NCI-H128 (cell line): ENCODE data around the gene HHIPL1.
A peak's percentile ranks its signal among the peaks of the same experiment; 100 is the strongest.

Experiments
- DNase-seq: peaks from one replicate; lab custom pipeline; 2025; ENCODE audit not compliant: unreplicated experiment; lab: John Stamatoyannopoulos, UW

Gene HHIPL1

DNA sequence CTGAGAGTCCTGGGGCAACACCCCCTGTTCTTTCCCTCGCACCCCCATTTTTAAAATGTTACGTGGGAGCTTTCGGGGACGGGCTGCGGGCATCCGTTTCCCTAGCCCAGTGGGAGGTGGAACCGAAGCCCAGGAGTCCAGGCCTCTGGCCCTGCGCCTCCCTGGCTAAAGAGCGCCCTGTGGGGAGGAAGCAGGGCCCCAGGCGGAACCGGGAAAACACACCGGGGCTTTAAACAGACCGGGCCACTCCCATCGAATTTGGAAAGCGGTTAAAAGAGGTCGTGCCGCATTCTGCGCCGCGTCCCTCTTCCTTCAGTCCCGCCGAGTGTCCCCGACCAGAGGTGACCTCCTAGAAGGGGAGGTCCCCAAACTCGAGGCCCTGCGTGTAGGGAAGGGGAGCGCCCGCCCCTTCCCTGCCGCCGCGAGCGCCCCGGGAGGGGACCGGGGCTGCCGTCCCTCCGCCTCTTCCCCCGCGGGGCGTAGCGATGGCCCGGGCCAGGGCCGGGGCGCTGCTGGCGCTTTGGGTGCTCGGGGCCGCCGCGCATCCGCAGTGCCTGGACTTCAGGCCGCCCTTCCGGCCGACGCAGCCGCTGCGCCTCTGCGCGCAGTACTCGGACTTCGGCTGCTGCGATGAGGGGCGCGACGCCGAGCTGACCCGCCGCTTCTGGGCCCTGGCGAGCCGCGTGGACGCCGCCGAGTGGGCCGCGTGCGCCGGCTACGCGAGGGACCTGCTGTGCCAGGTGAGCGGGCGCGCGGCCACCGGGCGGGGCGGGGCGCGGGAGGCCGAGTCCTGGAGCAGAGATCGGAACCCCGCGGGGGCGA, at the start of gene HHIPL1:
TSS of gene HHIPL1 (plus strand) at position 407 of the 822 bp plus-strand sequence. CDS start at position 486, 79 bp downstream.
- DNase-seq = no peak

DNA sequence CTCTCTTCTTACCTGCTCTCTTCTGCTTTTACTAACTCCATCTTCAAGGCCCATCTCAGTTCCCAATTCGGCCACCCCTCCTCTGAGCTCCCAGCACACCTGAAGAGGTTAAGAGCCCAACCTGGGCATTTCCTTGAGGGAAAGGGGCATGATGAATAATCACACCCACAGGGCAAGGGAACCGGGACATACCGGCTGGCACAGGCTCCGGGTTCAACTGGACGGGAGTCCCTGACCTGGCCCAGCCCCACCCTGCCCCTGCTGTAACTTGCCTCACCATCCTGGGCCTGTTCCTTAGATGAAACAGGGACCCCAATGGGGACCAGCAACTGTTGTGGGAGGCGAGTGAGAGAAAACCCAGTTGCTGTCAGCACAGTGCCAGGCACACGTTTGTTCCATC, 49.4 kb upstream of the HHIPL1 start:
- no peak for DNase-seq

DNA sequence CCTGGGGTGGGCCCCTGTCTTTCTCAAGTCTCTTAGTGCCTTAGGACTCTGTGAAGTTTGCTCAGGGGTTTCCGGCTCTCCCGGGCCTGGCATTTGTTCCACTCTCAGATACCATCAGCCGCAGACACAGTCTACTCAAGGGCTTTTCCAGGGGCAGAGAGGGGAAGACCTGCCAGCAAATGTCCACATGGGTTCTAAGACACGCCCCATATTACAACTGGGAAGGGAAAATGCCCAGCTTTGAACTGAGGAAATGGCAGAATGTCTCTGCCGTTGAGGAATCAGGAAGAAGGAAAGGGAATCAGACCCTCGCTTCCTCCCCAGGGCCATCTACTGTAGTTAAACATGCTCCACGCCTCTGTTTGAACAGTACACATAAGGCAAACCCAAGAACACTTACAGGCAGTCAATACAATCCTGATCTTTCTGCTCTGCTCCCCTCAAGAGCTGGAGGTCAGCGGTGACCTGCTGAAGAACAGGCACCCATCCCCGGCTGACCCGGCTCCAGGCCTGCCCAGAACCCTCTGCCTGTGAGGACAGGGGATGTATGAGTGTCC, 48.8 kb upstream of the HHIPL1 start:
- no peak for DNase-seq

DNA sequence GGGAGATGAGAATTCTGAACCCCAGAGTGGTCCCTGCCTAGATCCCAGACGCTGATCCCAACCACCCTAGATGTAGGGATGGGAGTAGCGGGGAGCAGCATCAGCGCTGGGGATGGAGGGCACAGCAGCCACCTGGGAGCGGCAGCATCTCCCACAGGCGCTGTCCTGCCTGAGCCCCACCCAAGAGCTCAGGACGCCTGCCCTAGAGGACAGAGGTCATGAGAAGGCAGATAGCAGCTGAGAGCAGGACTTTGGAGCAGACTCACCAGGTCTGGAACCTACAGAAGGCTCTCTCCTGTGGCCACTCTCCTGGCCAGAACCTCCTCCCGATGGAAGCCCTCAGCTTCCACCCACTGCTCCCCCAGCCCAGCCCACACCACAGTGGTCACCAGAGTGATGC, 48.2 kb upstream of the HHIPL1 start:
- DNase-seq = no peak

DNA sequence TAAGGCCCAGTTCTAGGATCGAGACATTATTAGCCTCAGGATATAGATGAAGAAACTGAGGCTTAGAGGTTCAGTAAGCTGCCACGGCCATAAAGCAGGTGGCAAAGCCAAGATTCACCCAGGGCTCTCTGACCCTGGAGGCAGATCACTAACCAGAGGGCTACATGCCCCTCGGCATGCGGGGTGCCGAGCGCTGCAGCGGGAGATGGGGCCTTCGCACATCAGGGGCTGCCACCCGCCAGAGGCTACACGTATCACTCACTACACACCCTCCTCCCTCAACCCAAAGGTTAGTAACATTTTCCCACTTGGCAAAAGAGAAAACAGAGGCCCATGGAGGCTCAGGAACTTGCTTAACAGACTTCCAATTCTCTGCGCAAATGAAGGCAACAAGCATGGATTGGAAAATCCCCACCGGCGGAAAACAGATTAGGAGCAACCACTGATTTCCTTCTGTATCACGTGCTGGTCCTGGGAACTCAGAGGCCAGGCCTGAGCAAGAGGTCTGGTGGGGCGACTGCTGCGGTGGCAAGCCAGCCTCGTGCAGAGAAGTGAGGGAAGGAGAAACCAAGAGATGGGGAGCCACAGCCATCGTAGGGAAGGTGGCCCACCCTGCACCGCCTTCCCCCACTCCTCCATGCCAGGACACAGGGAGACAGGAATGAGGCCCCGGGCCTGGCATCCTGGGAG, 46.9 kb upstream of the HHIPL1 start:
- DNase-seq = no peak

DNA sequence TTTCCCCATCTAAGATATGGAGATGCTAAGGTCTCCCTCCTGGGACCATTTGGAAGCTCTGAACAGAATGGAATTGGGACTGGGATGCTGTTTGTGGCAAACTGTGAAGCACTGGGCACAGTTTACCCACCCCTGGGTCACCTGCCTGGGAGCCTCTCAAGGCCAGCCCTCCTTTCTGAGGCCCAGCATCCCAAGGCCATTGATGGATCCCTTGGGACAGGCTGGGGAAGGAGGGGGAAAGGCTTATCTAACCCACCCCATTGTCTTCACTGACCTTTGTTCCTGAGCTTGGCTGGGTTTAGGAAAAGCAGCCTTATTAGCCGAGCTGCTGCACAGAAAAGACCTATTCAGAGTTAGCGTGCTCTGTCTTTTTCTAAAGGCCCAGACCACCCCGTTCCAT, 46.2 kb upstream of the HHIPL1 start:
- no peak for DNase-seq

DNA sequence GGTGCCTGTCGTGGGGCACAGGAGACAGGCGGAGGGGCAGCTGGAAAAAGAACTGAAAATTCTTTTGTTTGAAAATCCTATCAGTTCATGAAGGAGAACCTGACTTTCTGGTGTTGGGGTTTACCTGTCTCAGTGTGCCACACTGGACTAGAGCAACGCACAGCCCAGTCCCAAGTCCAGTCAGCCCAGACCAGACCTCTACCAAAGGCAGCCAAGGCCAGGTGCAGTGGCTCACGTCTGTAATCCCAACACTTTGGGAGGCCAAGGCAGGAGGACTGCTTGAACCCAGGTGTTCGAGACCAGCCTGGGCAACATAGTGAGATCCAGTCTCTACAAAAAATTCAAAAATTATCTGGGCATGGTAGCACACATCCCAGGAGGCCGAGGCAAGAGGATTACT, 45.5 kb upstream of the HHIPL1 start:
- no peak for DNase-seq

DNA sequence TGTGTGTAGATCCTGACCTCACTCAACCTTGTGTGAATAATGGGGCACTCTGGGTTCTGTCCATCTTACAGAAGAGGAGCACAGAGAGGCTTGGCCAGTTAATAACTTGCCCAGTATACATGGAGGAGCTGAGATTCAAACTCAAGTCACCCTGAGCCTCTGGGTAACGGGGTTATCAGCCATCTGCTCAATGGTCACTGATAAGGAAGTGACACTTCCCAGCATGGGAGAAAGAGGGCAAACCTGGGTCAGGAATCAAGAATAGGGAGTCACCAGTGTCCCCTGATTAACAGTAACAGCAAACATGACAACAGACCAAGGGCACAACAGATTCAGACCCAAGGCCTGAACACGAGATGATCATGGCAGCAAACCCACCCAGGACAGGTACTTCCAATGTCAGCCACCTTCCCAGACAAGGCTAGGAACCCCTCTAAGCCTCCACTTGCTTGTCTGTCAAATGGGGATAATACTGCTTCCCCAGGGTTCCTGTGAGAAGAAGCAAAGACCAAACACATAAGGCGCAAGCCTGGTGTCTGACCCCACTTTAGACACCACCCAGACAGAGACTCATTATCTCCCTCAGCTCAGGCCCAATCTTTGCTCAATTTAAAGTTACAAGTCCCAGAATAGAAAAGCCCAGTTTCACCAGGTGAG, 44.6 kb upstream of the HHIPL1 start:
- DNase-seq = no peak

DNA sequence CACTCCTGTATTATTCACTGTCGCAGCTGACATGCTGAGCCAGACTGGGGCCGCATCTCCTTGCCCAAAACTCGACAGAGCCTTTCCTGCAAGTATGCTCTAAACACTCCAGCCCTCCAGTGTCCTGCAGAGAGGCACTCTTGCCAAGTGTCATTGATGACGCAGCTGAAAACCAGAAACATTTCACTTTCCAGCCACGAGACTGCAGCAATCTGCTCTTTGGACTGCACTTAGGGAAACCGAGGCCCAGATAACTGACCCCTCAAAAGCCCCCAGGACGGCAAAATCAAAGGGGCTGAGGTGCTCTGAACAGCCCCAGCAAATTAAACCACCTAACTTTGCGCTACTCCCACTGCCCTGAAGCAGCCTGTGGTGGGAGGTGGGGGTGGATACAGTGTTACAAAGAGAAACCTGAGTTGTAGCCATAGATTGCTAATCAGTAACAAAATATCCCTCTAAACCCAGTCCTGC, 43.5 kb upstream of the HHIPL1 start:
- peak; percentile 7 for DNase-seq

DNA sequence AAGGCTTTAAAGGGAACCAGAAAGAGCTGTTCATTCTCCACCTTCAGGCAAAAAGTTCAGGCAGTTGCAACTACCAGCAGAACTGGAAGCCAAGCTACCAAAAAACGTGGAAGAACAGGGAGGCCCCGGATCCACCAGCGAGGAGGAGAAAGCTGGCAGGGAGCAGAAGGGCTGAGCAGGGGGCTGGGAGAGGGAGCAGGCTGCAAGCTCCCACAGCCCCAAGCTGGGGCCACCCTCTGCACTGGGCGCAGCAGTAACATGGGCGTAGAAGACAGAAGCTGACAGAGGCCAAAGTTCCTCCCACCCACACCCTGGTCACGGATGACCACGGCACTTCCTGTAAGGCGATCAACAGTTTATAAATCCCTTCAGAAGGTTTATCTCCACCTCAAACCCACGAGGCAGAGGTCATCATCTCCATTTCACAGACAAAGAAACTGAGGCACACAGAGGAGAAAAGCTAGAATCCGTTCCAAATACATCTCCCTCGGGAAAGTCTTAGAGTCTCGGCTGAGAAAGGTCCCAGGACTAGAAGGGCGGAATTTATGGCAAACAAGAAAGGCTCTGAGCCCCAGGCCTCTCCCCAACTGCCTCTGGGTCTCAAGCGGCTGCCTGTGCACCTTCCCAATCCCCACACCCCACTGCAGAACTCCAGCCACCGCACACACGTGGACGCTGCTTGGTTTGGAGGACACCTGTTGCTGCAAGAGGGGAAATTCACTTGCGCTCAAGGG, 42.7 kb upstream of the HHIPL1 start:
- no peak for DNase-seq

DNA sequence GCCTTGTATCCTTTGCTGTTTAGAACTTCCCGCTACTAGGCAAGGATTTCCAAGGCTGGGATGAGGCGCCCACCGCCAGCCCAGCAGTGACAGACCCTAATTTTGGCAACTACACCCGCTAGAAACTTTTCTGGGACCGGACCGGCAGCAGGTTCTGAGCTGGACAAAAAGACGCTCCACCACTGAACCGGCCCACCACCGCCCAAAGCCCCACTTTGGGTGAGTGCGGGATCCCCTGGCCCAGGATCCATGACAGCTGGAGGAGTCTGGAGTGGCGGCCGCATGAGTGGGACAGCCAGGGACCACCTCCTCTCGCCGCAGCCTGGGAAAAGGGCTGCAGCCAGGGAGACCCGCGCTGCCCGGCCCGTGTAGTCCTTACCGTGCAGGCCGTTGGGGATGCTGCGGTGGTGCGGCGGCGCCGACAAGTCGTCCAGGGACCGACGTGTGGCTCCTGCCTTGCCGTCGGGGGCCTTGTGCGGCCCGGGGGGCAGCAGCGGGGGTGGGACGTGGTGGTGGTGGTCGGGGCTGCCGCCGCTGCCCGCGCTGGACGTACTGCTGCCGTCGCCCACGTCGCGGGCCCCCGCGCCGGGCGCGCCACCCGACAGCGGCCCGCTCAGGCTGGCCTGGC, 42.0 kb upstream of the HHIPL1 start:
- DNase-seq = no peak

DNA sequence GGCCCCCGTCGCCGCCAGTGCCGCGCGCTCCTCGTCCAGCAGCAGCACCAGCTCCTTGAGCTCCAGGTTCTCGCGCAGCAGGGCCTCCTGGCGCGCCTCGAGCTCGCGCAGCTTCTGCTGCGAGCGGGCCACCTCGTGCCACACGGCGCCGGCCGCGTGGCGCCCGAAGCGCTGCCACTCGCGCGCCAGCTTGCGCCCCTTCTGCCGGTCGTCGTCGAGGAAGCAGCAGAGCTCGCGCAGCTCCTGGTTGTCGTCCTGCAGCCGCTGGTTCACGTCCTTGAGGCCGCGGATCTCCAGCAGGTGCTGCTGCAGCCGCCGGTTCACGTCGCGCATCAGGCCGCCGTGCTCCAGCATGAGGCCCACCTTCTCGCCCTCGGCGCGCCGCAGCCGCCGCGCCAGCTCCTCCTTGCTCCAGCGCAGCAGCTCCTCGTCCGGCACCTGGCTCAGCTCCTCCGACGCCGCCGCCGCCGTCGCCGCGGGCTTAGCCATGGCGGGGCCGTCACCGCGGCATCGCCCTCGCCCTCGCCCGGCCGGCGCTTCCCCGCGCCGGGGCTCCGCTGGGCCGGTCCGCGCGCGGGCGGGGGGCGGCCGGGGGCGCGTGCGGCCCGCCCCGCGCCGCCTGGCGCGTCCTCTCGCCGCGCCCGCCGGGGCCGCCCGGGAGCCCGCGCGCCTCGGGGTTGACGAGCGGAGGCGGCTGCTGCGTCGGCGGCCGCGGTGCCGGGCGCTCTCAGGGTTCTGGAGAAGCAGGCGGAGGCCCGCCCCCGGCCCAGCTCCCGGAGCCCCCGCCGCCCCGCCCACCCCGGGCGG, 41.3 kb upstream of the HHIPL1 start, which contains the start of gene CCDC85C:
TSS of gene CCDC85C (minus strand) at position 737 of the 807 bp plus-strand sequence. CDS start at position 489, 248 bp downstream.
- no peak for DNase-seq

DNA sequence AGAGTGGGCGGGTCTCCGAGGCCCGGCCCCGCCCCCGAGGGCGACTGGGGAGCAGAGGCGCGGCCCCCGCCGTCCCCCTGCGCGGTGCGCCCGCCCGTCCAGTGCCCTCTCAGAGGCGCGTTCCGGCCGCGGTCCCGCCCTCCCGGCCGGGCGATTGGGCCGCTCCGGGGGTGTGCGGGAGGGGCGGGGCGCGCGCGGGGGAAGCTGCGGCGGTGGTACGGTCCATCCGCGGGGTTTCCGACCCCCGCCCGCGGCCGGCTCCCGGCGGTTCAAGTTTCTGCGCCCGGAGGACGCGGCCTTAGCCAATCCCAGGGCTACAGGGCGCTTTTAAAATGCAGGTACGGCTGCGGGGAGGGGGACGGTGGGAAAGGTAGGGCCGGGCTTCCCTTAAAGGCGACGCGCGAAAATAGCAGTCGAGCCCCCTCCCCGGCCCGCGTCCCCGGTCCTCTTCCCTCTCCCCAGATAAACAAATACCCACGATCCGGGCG, 40.6 kb upstream of the HHIPL1 start:
- peak; percentile 100 for DNase-seq

DNA sequence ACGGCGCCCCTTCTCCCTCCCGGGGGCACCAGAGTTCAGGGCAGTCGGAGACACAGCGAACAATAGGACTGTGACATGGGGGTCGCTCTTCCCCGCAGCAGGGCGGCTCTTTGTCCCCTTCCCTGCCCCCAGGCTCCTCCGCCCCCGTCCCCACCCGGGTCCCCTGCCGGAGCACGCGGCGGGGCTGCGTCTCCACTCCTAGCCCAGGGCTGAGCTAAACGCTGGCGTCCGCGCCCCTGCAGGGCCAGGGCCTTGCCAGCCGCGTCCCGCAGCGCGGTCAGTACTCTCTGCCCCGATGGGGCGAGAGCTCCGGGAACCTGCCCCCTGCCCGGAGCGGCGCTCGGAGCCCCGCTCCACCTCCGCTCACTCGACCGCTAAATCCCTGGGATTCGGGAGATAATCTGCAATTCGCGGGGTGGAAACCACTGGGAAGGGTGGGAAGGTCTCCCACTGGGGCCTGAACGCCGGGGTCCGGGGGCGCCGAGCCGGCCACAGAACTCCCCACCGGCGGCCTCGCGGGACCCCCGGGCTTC, 40.1 kb upstream of the HHIPL1 start:
- no peak for DNase-seq

DNA sequence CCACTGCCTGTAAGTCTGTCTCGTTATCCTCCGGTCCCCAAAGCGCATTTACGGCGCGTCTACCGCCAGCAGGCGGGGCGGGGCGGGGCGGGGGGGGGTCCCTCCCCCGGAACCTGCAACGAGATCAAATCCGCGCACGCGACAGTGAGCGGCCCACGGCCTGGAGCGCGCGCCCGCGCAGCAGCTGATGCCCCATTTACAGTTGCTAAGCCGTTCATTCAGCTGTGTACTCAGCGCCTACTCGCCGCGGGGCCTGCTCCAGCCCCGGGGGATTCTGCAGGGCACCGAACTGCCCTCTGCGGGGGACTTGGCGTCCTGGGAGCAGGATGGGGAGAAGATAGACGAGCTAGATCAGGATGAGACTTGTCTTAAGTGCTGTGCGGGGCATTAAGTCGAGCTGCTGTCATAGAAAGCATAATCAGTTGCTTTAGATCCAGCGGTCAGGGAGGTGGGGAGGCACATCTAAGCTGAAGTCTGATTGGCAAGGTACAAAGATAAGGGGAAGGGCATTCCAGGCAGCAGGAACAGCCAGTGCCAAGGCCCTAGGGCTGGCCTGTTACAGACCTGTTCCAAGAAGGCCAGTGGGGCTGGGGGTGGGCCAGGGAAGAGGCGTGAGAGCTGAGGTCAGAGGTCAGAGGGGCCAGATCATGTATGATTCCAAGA, 39.5 kb upstream of the HHIPL1 start:
- peak; percentile 37 for DNase-seq

DNA sequence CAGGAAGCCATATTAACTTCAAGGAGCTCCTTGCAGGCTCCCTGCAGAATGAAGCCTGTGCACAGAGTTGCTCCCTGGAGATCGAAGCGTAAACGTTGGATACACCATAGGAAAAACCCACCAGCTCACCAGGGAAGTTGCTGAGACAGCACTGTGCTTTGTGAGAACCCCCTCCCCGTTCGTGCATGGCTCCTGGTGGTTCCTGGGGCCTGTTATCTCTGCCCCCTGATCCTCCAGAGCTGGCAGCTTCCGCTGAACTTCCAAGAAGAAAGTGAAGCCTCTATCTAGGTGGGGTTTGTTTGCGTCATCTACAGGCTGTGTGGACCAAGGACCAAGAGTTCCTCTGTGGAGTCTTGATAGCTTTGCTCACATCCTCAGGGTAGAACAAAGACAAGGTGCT, 38.6 kb upstream of the HHIPL1 start:
- no peak for DNase-seq

DNA sequence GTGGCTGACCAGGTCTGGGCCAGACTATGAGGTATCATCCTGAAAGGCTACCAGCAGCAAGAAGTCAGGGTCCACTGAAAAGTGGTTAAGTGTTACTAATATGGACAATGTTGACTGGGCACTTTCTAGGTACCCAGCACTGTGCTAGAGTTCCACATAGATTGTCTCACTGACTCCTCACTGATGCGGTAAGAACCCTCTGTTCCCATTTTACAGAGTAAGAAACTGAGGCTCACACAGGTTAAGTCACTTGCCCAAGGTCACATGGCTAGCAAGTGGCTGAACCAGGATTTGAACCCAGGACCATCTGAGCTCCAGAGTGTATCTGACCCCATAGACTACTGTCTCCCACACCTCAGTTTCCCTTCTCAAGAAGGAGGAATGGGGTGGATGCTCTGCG, 36.3 kb upstream of the HHIPL1 start:
- no peak for DNase-seq
